ES-I3 (cell line): Measurements from ENCODE around the gene PLCH1.
"Not testable (repeated sequence)": the region's sequence is repeated elsewhere in the genome, so short reads cannot be mapped to it uniquely, and the experiment has no call there.

Experiments used
- H3K36me3 ChIP-seq: 2 replicates; pipeline ENCODE4 v1.6.1; 2013; ENCODE audit warnings: mild to moderate bottlenecking, low read length, control low read depth, moderate library complexity; ENCODE audit not compliant: insufficient read depth
- H3K4me1 ChIP-seq: 2 replicates; pipeline ENCODE4 v1.6.1; 2013; ENCODE audit warnings: mild to moderate bottlenecking, control low read depth, low read length; ENCODE audit not compliant: insufficient read depth
- H3K9ac ChIP-seq: 2 replicates; pipeline ENCODE4 v1.6.1; 2013; ENCODE audit warnings: low read depth, mild to moderate bottlenecking, low read length, moderate library complexity
- H3K9me3 ChIP-seq: 2 replicates; pipeline ENCODE4 v1.6.1; 2013; ENCODE audit warnings: mild to moderate bottlenecking, low read length, moderate library complexity; ENCODE audit not compliant: control insufficient read depth, insufficient read depth

PLCH1 gene

DNA sequence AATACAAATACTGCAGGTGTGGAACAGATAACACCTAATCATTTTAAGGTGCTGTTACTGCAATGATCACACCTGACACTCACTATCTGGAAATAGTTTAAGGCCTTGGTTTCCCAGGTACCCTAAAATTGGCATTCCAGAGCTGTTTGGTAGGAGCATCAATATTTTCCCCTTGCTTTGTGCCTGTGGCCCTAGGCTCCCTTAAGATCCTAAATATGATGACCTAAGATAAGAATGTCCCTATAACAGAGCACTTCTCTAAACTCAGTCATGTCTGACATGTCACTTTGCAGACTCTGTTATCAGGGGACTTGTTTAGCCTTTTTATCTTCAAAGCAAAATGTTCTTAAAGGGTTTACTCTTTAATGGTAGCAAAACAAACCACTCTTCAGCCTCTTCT is 335.5 kb downstream of the PLCH1 start:
- peaks cover 5% of the 10 kb centered on the region; the same call in 1 of the 2 replicates for H3K4me1 ChIP-seq
- H3K36me3 ChIP-seq: no peaks in the 10 kb centered on the region
- no peaks in the 10 kb centered on the region for H3K9me3 ChIP-seq
- no peak overlapping the region for H3K9ac ChIP-seq

DNA sequence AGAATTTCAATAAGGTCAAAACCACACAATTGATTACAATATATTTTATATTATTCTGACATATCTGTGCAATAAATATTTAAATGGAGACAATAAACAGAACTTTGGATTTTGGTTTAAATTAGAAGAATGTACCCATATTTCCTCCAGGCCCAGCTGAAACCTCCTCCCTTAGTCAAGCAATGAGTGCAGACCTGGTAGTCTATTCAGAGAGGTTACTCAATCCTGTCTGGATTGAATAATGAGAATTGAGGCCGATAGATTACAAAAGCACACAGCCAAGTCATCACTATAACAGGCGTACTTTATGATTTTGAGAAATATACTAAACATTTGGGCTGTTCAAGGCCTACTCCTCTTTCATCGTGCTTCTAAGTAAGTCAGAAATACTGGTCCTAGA is 336.9 kb downstream of the PLCH1 start:
- H3K9me3 ChIP-seq: no peaks in the 10 kb centered on the region
- no peak overlapping the region for H3K9ac ChIP-seq
- peaks cover 2% of the 10 kb centered on the region; the same call in 1 of the 2 replicates for H3K4me1 ChIP-seq
- H3K36me3 ChIP-seq: no peaks in the 10 kb centered on the region

DNA sequence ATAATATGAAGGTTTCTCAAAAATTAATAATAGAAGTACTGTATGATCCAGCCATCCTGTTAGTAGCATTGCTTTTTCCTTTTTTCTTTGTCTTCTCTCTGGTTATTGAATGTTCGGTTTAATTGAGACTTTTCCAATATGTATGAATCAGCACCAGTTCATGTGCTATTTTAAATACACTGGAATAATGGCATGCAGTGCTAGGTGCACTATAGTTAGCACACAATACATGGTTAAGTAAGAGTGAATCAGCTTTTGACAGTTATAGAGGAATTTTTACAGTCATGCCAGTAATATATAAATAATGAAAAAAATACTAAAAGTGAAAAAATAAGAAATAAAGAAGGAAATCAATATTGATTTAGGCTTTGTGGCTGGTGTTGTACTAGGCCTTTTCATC is 337.5 kb downstream of the PLCH1 start:
- Histone ChIP-seq H3K4me1 (no peaks in the 10 kb centered on the region), H3K9me3 (no peaks in the 10 kb centered on the region), H3K9ac (no peak overlapping the region), H3K36me3 (no peaks in the 10 kb centered on the region)

DNA sequence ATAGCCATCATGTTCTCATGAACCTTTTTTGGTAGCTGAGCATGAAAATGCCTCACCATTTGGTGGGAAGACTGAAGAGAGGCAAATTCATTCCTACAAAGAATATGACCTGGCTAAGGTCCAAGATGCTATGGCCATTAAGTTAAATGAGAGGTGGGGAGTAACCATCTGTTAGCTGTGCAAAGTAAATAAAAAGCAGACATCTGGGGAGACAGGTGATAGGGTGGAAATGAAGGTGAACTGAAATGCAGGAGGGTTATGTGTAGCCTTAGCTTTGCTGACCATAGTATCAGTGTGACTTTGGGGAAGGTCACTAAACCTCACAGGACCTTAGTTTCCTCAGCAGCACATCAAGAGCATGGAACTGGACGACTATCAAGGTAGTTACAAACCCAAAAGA is 340.4 kb downstream of the PLCH1 start:
- Histone ChIP-seq H3K9me3 (no peaks in the 10 kb centered on the region), H3K4me1 (no peaks in the 10 kb centered on the region), H3K36me3 (no peaks in the 10 kb centered on the region), H3K9ac (no peak overlapping the region)

DNA sequence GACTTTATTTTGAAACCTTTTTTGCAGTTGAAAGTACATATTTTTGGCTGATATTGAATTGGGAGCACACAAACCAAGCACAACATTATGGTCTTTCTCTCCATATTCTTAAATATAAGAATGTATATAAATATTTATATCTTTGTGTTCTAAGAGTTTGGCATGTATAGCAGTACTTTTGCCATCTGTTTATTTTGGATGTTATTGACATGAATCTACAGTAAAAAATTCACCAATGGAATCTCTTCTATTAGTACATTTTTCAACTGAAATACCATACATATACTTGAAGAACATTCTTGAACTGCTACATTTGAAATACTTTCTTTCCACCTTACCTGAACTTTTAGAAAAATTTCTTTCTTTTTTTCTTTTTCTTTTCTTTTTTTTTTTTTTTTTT is 342.2 kb downstream of the PLCH1 start:
- Histone ChIP-seq H3K4me1 (no peaks in the 10 kb centered on the region), H3K36me3 (no peaks in the 10 kb centered on the region), H3K9me3 (no peaks in the 10 kb centered on the region), H3K9ac (no peak overlapping the region)

DNA sequence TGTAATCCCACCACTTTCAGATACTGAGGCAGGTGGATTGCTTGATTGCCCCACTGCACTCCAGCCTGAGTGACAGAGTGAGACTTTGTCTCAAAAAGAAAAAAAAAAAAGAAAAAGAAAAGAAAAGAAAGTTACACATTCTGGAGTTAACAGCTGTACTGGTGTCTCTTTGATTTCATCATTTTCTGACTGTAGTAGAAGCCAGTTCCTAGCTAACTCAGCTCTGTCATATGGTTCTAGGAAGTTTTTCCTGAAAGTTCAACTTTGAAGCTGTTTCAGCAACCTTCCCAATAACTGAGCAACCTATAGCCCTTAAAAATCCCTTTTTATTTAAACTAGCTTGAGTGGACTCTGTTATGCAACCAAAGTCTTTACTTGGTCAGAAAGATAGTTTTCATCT is 346.8 kb downstream of the PLCH1 start:
- Histone ChIP-seq H3K9ac (no peak overlapping the region), H3K36me3 (no peaks in the 10 kb centered on the region), H3K4me1 (no peaks in the 10 kb centered on the region), H3K9me3 (no peaks in the 10 kb centered on the region)

DNA sequence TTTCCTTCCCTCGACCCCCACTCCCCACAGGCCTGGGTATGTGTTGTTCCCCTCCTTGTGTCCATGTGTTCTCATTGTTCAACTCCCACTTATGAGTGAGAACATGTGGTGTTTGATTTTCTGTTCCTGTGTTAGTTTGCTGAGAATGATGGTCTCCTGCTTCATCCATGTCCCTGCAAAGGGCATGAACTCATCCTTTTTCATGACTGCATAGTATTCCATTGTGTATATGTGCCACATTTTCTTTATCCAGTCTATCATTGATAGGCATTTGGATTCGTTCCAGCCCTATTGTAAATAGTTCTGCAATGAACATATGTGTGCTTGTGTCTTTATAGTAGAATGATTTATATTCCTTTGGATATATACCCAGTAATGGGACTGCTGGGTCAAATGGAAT is 350.0 kb downstream of the PLCH1 start:
- not testable (repeated sequence) for H3K4me1 ChIP-seq, H3K9me3 ChIP-seq, H3K36me3 ChIP-seq, H3K9ac ChIP-seq

DNA sequence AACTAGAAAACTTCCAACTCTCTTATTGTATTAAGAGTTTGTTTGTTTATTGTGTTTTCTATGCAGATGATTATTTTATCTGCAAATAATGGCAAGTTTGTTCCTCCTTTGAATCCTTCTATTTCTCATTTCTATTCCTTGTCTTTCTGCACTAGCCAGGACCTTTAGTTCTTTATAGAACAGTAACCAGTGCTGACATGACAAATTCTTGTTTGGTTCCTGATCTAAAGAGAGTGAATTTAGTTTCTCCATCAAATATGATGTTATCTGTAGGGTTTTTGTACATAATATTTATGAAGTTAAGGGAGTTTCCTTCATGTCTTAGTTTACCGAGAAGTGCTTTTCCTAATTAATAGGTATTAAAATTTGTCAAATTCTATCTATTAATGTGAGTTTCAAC is 350.6 kb downstream of the PLCH1 start:
- H3K36me3 ChIP-seq: no peaks in the 10 kb centered on the region
- no peaks in the 10 kb centered on the region for H3K9me3 ChIP-seq
- no peaks in the 10 kb centered on the region for H3K4me1 ChIP-seq

DNA sequence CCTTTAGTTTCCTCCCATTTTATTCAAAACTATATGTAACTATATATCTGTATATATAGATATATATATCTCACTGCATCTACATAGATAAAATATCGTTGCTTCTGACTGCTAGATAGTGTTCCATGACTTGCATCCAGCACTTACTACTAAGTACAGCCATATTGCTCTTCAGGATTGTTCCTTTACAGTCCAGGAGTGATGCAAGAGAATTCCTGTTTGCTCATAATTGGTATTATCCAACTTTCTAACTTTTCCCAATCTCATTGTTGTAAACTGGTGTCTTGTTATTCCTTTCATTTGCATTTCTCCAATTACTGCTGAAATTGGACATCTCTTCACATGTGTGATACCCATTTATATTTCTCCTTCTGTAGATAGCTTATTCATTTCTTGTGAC is 351.6 kb downstream of the PLCH1 start:
- H3K36me3 ChIP-seq: no peaks in the 10 kb centered on the region
- no peaks in the 10 kb centered on the region for H3K4me1 ChIP-seq
- H3K9me3 ChIP-seq: no peaks in the 10 kb centered on the region
- no peak overlapping the region for H3K9ac ChIP-seq

More for the DNA sequence above, 350.6 kb downstream of the PLCH1 start:
- H3K9ac ChIP-seq: no peak overlapping the region

DNA sequence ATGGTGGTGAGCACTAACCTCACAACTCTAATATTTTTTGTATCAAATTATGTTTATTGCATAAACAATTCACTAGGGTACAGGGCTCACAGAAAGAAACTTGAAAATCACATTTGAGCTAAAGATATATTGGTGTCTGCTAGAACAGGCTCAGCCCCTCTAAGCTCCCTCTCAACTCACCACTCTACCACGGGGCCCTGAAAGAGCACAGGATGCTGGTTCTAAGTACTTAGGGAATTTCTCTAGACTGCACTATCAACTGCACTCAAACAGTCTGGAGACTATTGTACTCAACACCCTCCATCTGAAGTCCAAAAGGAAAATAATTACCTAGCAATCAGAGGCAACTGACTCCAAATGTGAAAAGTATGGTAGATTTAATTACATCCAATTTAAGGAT is 352.7 kb downstream of the PLCH1 start:
- Histone ChIP-seq H3K9me3 (no peaks in the 10 kb centered on the region), H3K36me3 (no peaks in the 10 kb centered on the region), H3K4me1 (no peaks in the 10 kb centered on the region), H3K9ac (no peak overlapping the region)

DNA sequence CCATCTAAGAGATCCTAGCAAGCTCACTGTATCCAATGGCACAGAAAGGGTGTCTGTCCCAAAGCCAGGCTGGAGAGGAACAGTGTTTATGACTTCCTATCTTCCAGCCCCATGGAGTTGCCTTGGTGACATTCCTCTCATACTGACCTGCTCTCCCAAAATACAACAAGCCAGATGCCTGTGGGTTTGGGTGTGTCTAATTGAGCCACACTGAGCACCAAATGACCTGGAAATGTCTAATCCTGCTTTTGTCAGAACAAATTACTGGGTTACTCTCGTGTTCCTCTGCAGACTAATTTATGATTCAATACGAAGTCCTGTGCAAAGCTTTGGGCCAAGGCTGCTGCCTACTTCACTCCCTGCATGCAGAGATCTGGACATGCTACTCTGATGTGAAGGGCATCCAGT is 353.3 kb downstream of the PLCH1 start:
- no peaks in the 10 kb centered on the region for H3K4me1 ChIP-seq
- H3K36me3 ChIP-seq: no peaks in the 10 kb centered on the region
- H3K9me3 ChIP-seq: no peaks in the 10 kb centered on the region
- no peak overlapping the region for H3K9ac ChIP-seq

DNA sequence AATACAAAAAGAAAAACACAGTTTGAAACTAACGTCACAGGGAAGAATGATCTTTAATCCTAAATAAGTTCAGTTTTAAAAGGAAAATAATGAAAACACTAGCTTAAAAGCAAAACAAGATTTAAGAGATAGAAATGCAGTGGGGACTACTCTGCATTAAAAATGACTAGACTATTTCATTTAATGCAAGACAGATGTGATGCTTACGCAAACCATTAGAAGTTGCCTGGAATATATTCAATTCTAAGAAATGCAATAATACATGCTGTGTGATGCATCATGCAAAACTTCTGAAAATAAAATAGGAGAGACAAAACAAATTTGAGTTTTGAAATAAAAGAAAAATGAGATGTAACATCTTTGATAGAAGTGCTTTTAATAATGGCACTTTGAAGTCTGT is 353.8 kb downstream of the PLCH1 start:
- H3K9ac ChIP-seq: no peak overlapping the region
- no peaks in the 10 kb centered on the region for H3K9me3 ChIP-seq
- no peaks in the 10 kb centered on the region for H3K4me1 ChIP-seq
- no peaks in the 10 kb centered on the region for H3K36me3 ChIP-seq

DNA sequence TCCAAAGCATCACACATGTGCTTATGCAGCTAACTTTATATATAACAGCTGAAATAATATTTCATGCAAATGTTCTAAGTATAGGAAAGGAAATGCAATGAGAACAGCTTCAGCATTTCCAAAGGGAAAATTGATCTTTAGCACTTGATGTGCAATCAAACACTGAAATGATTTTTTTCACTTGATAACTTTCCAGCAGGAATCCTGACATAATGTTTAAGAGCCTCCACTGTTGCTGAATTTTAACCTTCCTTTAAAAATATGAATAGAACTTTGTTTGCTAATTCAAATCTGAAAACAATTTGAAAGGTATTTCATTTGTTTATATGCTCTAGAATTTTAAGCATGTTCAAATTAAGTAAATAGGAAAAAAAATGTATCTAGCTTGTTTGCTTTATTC is 354.5 kb downstream of the PLCH1 start:
- no peaks in the 10 kb centered on the region for H3K9me3 ChIP-seq
- no peaks in the 10 kb centered on the region for H3K36me3 ChIP-seq
- H3K4me1 ChIP-seq: no peaks in the 10 kb centered on the region
- H3K9ac ChIP-seq: no peak overlapping the region

DNA sequence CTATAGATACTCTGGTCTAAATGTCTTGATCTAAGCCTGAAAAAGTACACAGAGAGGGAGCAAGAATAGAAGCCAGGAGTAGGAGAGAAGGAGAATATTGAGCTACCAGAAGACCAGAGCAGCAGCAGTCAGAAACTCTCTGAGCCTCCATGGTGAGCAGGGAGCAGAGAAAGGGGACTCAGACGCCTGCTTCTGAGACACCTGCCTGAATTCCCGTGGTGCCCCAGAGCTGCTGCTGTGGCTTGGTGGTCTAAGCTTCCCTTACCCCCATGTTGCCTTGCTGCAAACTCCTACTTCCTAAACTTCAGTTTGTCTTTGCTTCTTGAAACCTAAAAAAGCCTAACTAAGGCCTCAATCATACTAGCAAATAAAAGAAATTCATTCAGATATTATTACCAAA is 356.5 kb downstream of the PLCH1 start:
- Histone ChIP-seq H3K4me1 (no peaks in the 10 kb centered on the region), H3K9ac (no peak overlapping the region), H3K9me3 (no peaks in the 10 kb centered on the region), H3K36me3 (no peaks in the 10 kb centered on the region)

DNA sequence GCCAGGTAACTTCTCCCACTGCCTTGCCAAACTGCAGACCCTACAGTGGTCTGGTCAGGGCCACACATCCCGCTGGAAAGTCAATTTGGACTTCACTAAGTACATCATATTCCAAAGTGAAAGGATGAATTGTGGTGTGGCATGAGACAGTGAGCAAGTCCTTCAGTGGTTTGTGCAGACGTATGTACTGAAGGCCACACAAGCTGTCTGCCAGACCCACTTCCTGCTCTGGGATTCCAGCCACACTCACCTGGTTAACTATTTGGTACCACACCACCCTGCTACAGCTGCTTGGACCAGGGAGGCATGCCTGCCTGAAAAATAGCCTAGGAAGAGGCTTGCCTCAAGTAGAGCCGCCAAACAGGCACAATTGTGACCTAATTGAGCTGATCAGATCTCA is 357.3 kb downstream of the PLCH1 start:
- Histone ChIP-seq H3K9ac (no peak overlapping the region), H3K4me1 (no peaks in the 10 kb centered on the region), H3K9me3 (no peaks in the 10 kb centered on the region), H3K36me3 (no peaks in the 10 kb centered on the region)

DNA sequence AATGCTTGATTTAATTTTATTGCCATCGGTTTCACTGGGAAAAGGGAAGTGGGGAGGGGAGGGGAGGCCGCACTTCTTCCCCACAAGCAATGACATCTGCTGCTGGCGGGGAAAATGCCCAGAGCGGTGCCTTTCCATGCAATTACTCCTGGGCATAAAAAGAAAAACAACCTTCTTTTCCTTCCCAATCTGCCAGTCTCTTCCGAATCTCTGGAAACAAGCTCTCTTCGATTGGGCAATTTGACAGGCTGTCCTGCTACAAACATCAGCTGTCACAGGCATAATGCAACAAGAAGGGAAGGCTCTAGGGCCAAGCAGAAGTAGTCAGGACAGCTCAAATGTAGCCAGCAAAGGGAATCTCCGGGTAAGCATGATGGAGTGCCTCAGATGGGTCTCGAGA is 358.0 kb downstream of the PLCH1 start:
- H3K4me1 ChIP-seq: no peaks in the 10 kb centered on the region
- no peaks in the 10 kb centered on the region for H3K9me3 ChIP-seq
- no peaks in the 10 kb centered on the region for H3K36me3 ChIP-seq
- no peak overlapping the region for H3K9ac ChIP-seq
